ENCODE results near the gene BMP7.

DNA sequence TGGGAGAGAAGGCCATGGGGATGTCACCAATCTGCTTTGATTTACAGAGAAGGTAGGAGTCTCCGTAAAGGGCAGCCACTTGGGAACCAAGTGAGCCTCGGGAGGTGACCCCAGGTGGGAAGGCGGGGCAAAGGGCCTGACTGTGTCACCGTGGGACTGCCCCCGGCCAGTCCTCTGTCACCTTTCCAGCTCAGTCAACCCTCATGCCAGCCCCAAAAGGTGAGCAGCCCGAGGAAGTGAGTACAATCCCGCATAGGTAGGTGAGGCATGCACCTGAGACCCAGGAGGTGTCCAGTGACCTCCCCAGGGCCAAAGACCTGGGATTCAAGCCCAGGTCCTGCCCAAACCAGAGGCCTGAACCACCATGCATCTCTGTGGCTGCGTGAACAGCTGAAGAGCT lies 36.2 kb downstream of the BMP7 start:
- TF ChIP-seq CTCF (conservative IDR thresholded peaks at IDR 0.05; ENCODE audit: low read length) (no peak), EZH2phosphoT487 (IDR thresholded peaks at IDR 0.05; ENCODE audit: borderline replicate concordance) (no peak)
